HEK293 (cell line): ENCODE data around the gene TESK2.

Experiments
- BCL11B ChIP-seq: fragments of 450-650 bp; formaldehyde crosslinking; IDR thresholded peaks from 2 replicates; pipeline ENCODE4 v1.5.1; 2016; ENCODE audit warnings: low read depth, missing biosample characterization, missing genetic modification characterization
- EGR2 ChIP-seq: fragments of 450-650 bp; formaldehyde crosslinking; IDR thresholded peaks from 2 replicates; pipeline ENCODE4 v1.5.1; 2016; ENCODE audit warnings: low read depth, missing biosample characterization, missing genetic modification characterization
- GFI1B ChIP-seq: fragments of 450-650 bp; formaldehyde crosslinking; IDR thresholded peaks from 2 replicates; pipeline ENCODE4 v1.5.1; 2016; ENCODE audit warnings: missing biosample characterization, missing genetic modification characterization
- GLIS1 ChIP-seq: fragments of 450-650 bp; formaldehyde crosslinking; IDR thresholded peaks from 2 replicates; pipeline ENCODE4 v1.5.1; 2016; ENCODE audit warnings: missing biosample characterization, missing genetic modification characterization
- KLF8 ChIP-seq: fragments of 450-650 bp; formaldehyde crosslinking; IDR thresholded peaks from 2 replicates; pipeline ENCODE4 v1.5.1; 2016; ENCODE audit warnings: missing biosample characterization, missing genetic modification characterization
- MYNN ChIP-seq: fragments of 450-650 bp; formaldehyde crosslinking; IDR thresholded peaks from 2 replicates; pipeline ENCODE4 v1.5.1; 2016; ENCODE audit warnings: missing biosample characterization, missing genetic modification characterization, borderline replicate concordance
- PRDM4 ChIP-seq: fragments of 450-650 bp; formaldehyde crosslinking; IDR thresholded peaks from 2 replicates; pipeline ENCODE4 v1.5.1; 2017; ENCODE audit warnings: missing biosample characterization, missing genetic modification characterization
- REST ChIP-seq: fragments of 450-650 bp; formaldehyde crosslinking; IDR thresholded peaks from 2 replicates; pipeline ENCODE4 v1.5.1; 2016; ENCODE audit warnings: missing biosample characterization, missing genetic modification characterization
- SP3 ChIP-seq: fragments of 450-650 bp; formaldehyde crosslinking; IDR thresholded peaks from 2 replicates; pipeline ENCODE4 v1.5.1; 2016; ENCODE audit warnings: missing biosample characterization, missing genetic modification characterization
- ZNF138 ChIP-seq: fragments of 450-650 bp; formaldehyde crosslinking; IDR thresholded peaks from 2 replicates; pipeline ENCODE4 v1.5.1; 2016; ENCODE audit warnings: missing biosample characterization, missing genetic modification characterization, borderline replicate concordance
- ZNF16 ChIP-seq: fragments of 450-650 bp; formaldehyde crosslinking; IDR thresholded peaks from 2 replicates; pipeline ENCODE4 v1.5.1; 2016; ENCODE audit warnings: low read depth, missing biosample characterization, missing genetic modification characterization
- ZNF18 ChIP-seq: fragments of 450-650 bp; formaldehyde crosslinking; IDR thresholded peaks from 2 replicates; pipeline ENCODE4 v1.5.1; 2016; ENCODE audit warnings: missing biosample characterization, missing genetic modification characterization
- ZNF184 ChIP-seq: fragments of 450-650 bp; IDR thresholded peaks from 2 replicates; pipeline ENCODE4 v1.5.1; 2018; ENCODE audit warnings: missing biosample characterization, mild to moderate bottlenecking, missing genetic modification characterization
- ZNF211 ChIP-seq: fragments of 450-650 bp; formaldehyde crosslinking; IDR thresholded peaks from 2 replicates; pipeline ENCODE4 v1.5.1; 2016; ENCODE audit warnings: low read depth, missing biosample characterization, missing genetic modification characterization
- ZNF266 ChIP-seq: fragments of 450-650 bp; formaldehyde crosslinking; IDR thresholded peaks from 2 replicates; pipeline ENCODE4 v1.5.1; 2016; ENCODE audit warnings: missing biosample characterization, missing genetic modification characterization, low read depth
- ZNF350 ChIP-seq: fragments of 450-650 bp; formaldehyde crosslinking; IDR thresholded peaks from 2 replicates; pipeline ENCODE4 v1.5.0; 2017; ENCODE audit warnings: missing biosample characterization, mild to moderate bottlenecking, missing genetic modification characterization
- ZNF404 ChIP-seq: fragments of 450-650 bp; formaldehyde crosslinking; IDR thresholded peaks from 2 replicates; pipeline ENCODE4 v1.5.1; 2017; ENCODE audit warnings: missing biosample characterization, missing genetic modification characterization
- ZNF416 ChIP-seq: fragments of 450-650 bp; formaldehyde crosslinking; IDR thresholded peaks from 2 replicates; pipeline ENCODE4 v1.5.1; 2016; ENCODE audit warnings: missing biosample characterization, missing genetic modification characterization
- ZNF423 ChIP-seq: fragments of 450-650 bp; formaldehyde crosslinking; IDR thresholded peaks from 2 replicates; pipeline ENCODE4 v1.5.1; 2016; ENCODE audit warnings: missing biosample characterization, missing genetic modification characterization
- ZNF48 ChIP-seq: fragments of 450-650 bp; formaldehyde crosslinking; IDR thresholded peaks from 2 replicates; pipeline ENCODE4 v1.5.1; 2016; ENCODE audit warnings: missing biosample characterization, missing genetic modification characterization
- ZNF514 ChIP-seq: fragments of 450-650 bp; formaldehyde crosslinking; IDR thresholded peaks from 2 replicates; pipeline ENCODE4 v1.5.1; 2016; ENCODE audit warnings: missing biosample characterization, missing genetic modification characterization
- ZNF544 ChIP-seq: fragments of 450-650 bp; formaldehyde crosslinking; IDR thresholded peaks from 2 replicates; pipeline ENCODE4 v1.5.0; 2017; ENCODE audit warnings: missing biosample characterization, missing genetic modification characterization
- ZNF548 ChIP-seq: fragments of 450-650 bp; formaldehyde crosslinking; IDR thresholded peaks from 2 replicates; pipeline ENCODE4 v1.5.1; 2016; ENCODE audit warnings: missing biosample characterization, missing genetic modification characterization
- ZNF555 ChIP-seq: fragments of 450-650 bp; formaldehyde crosslinking; conservative IDR thresholded peaks from 2 replicates; pipeline ENCODE4 v1.5.1; 2017; ENCODE audit warnings: missing biosample characterization, mild to moderate bottlenecking, missing genetic modification characterization, inconsistent platforms
- ZNF629 ChIP-seq: fragments of 450-650 bp; formaldehyde crosslinking; IDR thresholded peaks from 2 replicates; pipeline ENCODE4 v1.5.1; 2017; ENCODE audit warnings: missing biosample characterization, missing genetic modification characterization
- ZNF707 ChIP-seq: fragments of 450-650 bp; formaldehyde crosslinking; IDR thresholded peaks from 2 replicates; pipeline ENCODE4 v1.5.1; 2016; ENCODE audit warnings: missing biosample characterization, missing genetic modification characterization
- ZNF768 ChIP-seq: fragments of 450-650 bp; formaldehyde crosslinking; IDR thresholded peaks from 2 replicates; pipeline ENCODE4 v1.5.1; 2018; ENCODE audit warnings: missing biosample characterization, mild to moderate bottlenecking, missing genetic modification characterization
- ZNF830 ChIP-seq: fragments of 450-650 bp; IDR thresholded peaks from 2 replicates; pipeline ENCODE4 v1.5.0; 2018; ENCODE audit warnings: missing biosample characterization, missing genetic modification characterization, low read depth, mild to moderate bottlenecking, moderate library complexity
- ZSCAN16 ChIP-seq: fragments of 450-650 bp; formaldehyde crosslinking; IDR thresholded peaks from 2 replicates; pipeline ENCODE4 v1.5.1; 2016; ENCODE audit warnings: missing biosample characterization, missing genetic modification characterization
- TF ChIP-seq, protein P1 (sequence below): fragments of 450-650 bp; formaldehyde crosslinking; IDR thresholded peaks from 2 replicates; pipeline ENCODE4 v1.5.1; 2016; ENCODE audit warnings: missing biosample characterization, missing genetic modification characterization, borderline replicate concordance

The TESK2 gene

GRCh38 chr1:45490626-45491486 lies at the start of gene TESK2 (continued):
- TF ChIP-seq ZNF768 = no peak; the same call in 1 of the 2 replicates
- TF ChIP-seq ZNF416 (tag by site-specific recombination) = no peak
- no peak for TF ChIP-seq ZNF548
- no peak for TF ChIP-seq MYNN (tag by site-specific recombination)
- no peak for TF ChIP-seq ZNF138 (tag by site-specific recombination)
- no peak for TF ChIP-seq ZNF707 (tag by site-specific recombination)
- TF ChIP-seq ZNF629 (tag by site-specific recombination) = peak; percentile 54
- TF ChIP-seq ZNF544 (tag by site-specific recombination) = no peak
- no peak for TF ChIP-seq ZSCAN16 (tag by site-specific recombination)
- TF ChIP-seq ZNF514 (tag by site-specific recombination) = no peak
- TF ChIP-seq KLF8 = peak; percentile 89
- TF ChIP-seq GLIS1 (tag by site-specific recombination) = peak; percentile 89
- TF ChIP-seq EGR2 (tag by site-specific recombination) = peak; percentile 89; the same call in 1 of the 2 replicates
- peak; percentile 64 for TF ChIP-seq PRDM4 (tag by site-specific recombination)
- TF ChIP-seq ZNF266 (tag by site-specific recombination) = no peak
- TF ChIP-seq ZNF555 (tag by site-specific recombination) = no peak
- no peak for TF ChIP-seq ZNF423 (tag by site-specific recombination)
- no peak for TF ChIP-seq BCL11B
- TF ChIP-seq ZNF350 = no peak
- no peak for TF ChIP-seq REST (tag by site-specific recombination)
- TF ChIP-seq GFI1B (tag by site-specific recombination) = no peak
- no peak for TF ChIP-seq ZNF48 (tag by site-specific recombination)
- TF ChIP-seq ZNF16 (tag by site-specific recombination) = no peak
- no peak for TF ChIP-seq ZNF211 (tag by site-specific recombination)
- no peak for TF ChIP-seq ZNF18 (tag by site-specific recombination)
- TF ChIP-seq ZNF184 (tag by site-specific recombination) = no peak
- no peak for TF ChIP-seq ZNF404 (tag by site-specific recombination)
- TF ChIP-seq, protein P1, sequence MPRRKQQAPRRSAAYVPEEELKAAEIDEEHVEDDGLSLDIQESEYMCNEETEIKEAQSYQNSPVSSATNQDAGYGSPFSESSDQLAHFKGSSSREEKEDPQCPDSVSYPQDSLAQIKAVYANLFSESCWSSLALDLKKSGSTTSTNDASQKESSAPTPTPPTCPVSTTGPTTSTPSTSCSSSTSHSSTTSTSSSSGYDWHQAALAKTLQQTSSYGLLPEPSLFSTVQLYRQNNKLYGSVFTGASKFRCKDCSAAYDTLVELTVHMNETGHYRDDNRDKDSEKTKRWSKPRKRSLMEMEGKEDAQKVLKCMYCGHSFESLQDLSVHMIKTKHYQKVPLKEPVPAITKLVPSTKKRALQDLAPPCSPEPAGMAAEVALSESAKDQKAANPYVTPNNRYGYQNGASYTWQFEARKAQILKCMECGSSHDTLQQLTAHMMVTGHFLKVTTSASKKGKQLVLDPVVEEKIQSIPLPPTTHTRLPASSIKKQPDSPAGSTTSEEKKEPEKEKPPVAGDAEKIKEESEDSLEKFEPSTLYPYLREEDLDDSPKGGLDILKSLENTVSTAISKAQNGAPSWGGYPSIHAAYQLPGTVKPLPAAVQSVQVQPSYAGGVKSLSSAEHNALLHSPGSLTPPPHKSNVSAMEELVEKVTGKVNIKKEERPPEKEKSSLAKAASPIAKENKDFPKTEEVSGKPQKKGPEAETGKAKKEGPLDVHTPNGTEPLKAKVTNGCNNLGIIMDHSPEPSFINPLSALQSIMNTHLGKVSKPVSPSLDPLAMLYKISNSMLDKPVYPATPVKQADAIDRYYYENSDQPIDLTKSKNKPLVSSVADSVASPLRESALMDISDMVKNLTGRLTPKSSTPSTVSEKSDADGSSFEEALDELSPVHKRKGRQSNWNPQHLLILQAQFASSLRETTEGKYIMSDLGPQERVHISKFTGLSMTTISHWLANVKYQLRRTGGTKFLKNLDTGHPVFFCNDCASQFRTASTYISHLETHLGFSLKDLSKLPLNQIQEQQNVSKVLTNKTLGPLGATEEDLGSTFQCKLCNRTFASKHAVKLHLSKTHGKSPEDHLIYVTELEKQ (tag by site-specific recombination) = no peak
- TF ChIP-seq ZNF830 (tag by site-specific recombination) = no peak
- TF ChIP-seq SP3 (tag by site-specific recombination) = peak; percentile 99
